GM19438 (cell line): Measurements from ENCODE around the gene MGAT4A.
A peak's percentile ranks its signal among the peaks of the same experiment; 100 is the strongest.

ENCODE experiments used
- ATAC-seq: cut with Tn5 transposase; IDR thresholded peaks from one replicate; pipeline ENCODE4 v1.9.1; 2021; ENCODE audit warnings: low read depth; ENCODE audit not compliant: unreplicated experiment

The MGAT4A gene

GRCh38 chr2:98731041-98731893 lies at the start of gene MGAT4A:
TSS of gene MGAT4A (minus strand) at chr2:98731132. CDS start at chr2:98726332, 4,800 bp downstream.
- ATAC-seq = peak; percentile 79

GRCh38 chr2:98778741-98779483 lies 48.0 kb upstream of the MGAT4A start:
- ATAC-seq = no peak

GRCh38 chr2:98778151-98778550 lies 47.2 kb upstream of the MGAT4A start:
- no peak for ATAC-seq

- ATAC-seq = no peak
Measured at GRCh38 chr2:98777710-98778109, 46.8 kb upstream of the MGAT4A start.

GRCh38 chr2:98777076-98777475 lies 46.1 kb upstream of the MGAT4A start:
- ATAC-seq = no peak

- no peak for ATAC-seq
Measured at GRCh38 chr2:98776136-98776535, 45.2 kb upstream of the MGAT4A start.

- no peak for ATAC-seq
Measured at GRCh38 chr2:98775146-98775986, 44.4 kb upstream of the MGAT4A start.

- no peak for ATAC-seq
Measured at GRCh38 chr2:98773907-98774306, 43.0 kb upstream of the MGAT4A start.

GRCh38 chr2:98773169-98773568 lies 42.2 kb upstream of the MGAT4A start:
- ATAC-seq = no peak

GRCh38 chr2:98772536-98772935 lies 41.6 kb upstream of the MGAT4A start:
- no peak for ATAC-seq

- ATAC-seq = peak; percentile 77
Measured at GRCh38 chr2:98771721-98772524, 41.0 kb upstream of the MGAT4A start.

- no peak for ATAC-seq
Measured at GRCh38 chr2:98771264-98771663, 40.3 kb upstream of the MGAT4A start.

GRCh38 chr2:98769784-98770183 lies 38.9 kb upstream of the MGAT4A start:
- ATAC-seq = no peak

GRCh38 chr2:98769114-98769476 lies 38.2 kb upstream of the MGAT4A start:
- ATAC-seq = no peak

GRCh38 chr2:98768384-98769113 lies 37.6 kb upstream of the MGAT4A start:
- ATAC-seq = no peak

GRCh38 chr2:98764499-98764898 lies 33.6 kb upstream of the MGAT4A start:
- ATAC-seq = no peak

- ATAC-seq = no peak
Measured at GRCh38 chr2:98763209-98763951, 32.4 kb upstream of the MGAT4A start.

GRCh38 chr2:98761909-98762308 lies 31.0 kb upstream of the MGAT4A start:
- no peak for ATAC-seq

- ATAC-seq = no peak
Measured at GRCh38 chr2:98761267-98761781, 30.4 kb upstream of the MGAT4A start.
